Body of pancreas (tissue), 4 donors: ENCODE measurements around the gene HLA-DRB5. TPM values are rescaled to one million over a fixed set of nuclear protein-coding genes. Genes with fewer than 3 reads are reported as not detected.
"Not testable (repeated sequence)": the region's sequence is repeated elsewhere in the genome, so short reads cannot be mapped to it uniquely, and the experiment has no call there.

Experiments used
- ATAC-seq: fragments of 150-250 bp; one replicate; pipeline ENCODE4 v1.9.1; 2016
- DNase-seq, 4 donors: peaks; one replicate each; pipeline ENCODE4 v3.0.0-alpha.2; 2019
- H3K27ac ChIP-seq, 4 donors: fragments of 200-600 bp; sonication (generic); 1 replicate in 3 of 4; 2 replicates in 1 of 4; pipeline versions ENCODE4 v1.5.1 to v1.6.1; 2016 to 2019; ENCODE audit warnings: mild to moderate bottlenecking in 1 of 4, mixed read lengths in 1 of 4, moderate library complexity in 1 of 4
- H3K27me3 ChIP-seq, 2 donors: fragments of 200-600 bp; sonication (generic); one replicate each; pipeline ENCODE4 v1.6.0; 2016; ENCODE audit warnings: mild to moderate bottlenecking in 1 of 2
- H3K36me3 ChIP-seq, 2 donors: fragments of 200-600 bp; sonication (generic); replicated peaks in 1 of 2; 2 replicates each; pipeline ENCODE4 v1.5.1; 2016; ENCODE audit warnings: low read depth in 2 of 2; ENCODE audit not compliant: insufficient read depth in 1 of 2
- H3K4me1 ChIP-seq: fragments of 200-600 bp; sonication (generic); one replicate; pipeline ENCODE4 v1.6.0; 2016
- H3K4me3 ChIP-seq, 2 donors: fragments of 200-600 bp; sonication (generic); 1 replicate in 1 of 2; 2 replicates in 1 of 2; pipeline ENCODE4 v1.5.1; 2016 to 2019
- H3K9me3 ChIP-seq, 3 donors: fragments of 200-600 bp; sonication (generic); 1 replicate in 2 of 3; 2 replicates in 1 of 3; pipeline ENCODE4 v1.5.1; 2016
- POLR2A ChIP-seq, 3 donors: fragments of 450-650 bp; IDR thresholded peaks; one replicate each; pipeline ENCODE4 v1.6.1; 2016; ENCODE audit warnings: antibody characterized with exemption in 3 of 3, mild to moderate bottlenecking in 2 of 3
- WGBS, 2 donors: methylation state at CpG; one replicate each; pipeline ENCODE4 v1.1.5; 2017; 5-methylcytosine and 5-hydroxymethylcytosine counted together
- intact Hi-C: fragments of 100-400 bp; cut with DNase I; formaldehyde crosslinking; loops from one replicate; pipeline ENCODE4 v1.15.1; 2023
- total RNA-seq, 2 donors: library from RNA; depleted of rRNA; stranded (reverse); fragments of >200 nt; gene quantifications; one replicate each; pipeline ENCODE4 v1.1.0, GENCODE V29; 2016
- TF ChIP-seq, protein P1 (sequence below), 7 experiments: fragments of 450-650 bp in 4 of 7; fragments of 200-600 bp in 3 of 7; sonication (generic) in 3 of 7; IDR thresholded peaks; one replicate each; pipeline ENCODE4 v1.5.1; 2016 to 2019; ENCODE audit warnings: antibody characterized with exemption in 7 of 7

Gene HLA-DRB5
- 10 to 100 TPM in 1 of 2 donors, 1 to 10 TPM in 1; 1.3 to 19.8 TPM for total RNA-seq

DNA sequence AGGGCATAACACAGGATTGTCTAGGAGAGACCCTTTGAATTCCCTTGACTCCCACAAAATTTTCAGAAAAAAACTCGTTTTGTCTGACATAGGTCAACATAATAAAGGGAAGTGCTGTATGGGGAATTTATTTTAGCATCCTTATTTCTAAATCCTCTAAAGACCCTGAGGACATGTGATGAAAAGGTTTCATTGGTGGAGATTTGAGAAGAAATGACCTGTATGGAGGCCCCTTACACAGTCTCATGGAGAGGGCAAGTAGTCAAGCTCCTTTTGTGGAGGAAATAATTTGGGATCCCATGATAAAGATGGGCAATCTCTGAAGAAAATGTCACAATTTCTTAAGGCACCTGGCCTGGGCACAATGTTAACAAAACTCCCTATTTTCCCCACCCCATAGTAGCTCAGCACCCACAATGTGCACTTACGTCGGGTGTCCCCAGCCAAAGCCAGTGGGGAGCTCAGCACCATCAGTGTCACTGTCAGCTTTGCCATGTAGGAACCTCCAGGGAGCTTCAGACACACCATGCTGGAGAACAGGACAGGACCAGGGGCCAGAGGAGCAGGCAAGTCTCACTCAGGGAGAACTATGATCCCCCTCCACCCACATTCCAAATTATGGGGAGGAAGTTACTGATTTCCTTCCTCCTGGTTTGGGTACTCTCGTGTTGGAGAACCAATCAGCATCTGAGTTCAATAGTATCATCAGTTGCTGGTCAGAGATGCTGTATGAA is at the start of gene HLA-DRB5:
Gene HLA-DRB5, minus strand, starts transcription at position 591 of the 734 bp plus-strand sequence. Its CDS starts 63 bp downstream, at position 528.
- no peak within 1 kb of the TSS for H3K4me3 ChIP-seq
- intact Hi-C loops: no loop called here
- ATAC-seq: no peak

DNA sequence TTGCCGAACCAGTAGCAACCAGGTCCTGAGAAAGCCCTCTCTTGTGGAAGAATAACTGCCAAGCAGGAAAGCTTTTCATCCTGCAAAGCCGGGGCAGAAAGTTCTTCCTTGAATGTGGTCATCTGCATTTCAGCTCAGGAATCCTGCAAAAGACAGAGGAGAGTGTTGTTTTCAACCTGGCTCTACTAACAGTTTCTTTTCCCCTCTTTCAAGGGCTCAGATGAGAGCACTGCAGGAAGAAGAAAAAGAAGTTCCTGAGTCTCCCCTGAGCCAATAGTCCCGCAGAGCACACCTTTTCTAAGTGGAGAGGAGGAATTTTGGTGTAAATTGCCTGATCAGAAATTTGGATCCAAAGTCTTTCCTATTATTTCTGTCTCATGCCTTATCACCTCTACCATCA is 48.9 kb upstream of the HLA-DRB5 start:
- H3K9me3 ChIP-seq: no peaks in the 10 kb centered on the region
- DNase-seq (no peak), ATAC-seq (no peak)
- WGBS, 2 donors: 0% methylated on average over 3 of the region's 3 CpGs
- no peak overlapping the region for H3K4me3 ChIP-seq
- intact Hi-C loops: no loop called here
- H3K36me3 ChIP-seq: no peaks in the 10 kb centered on the region
- no peak overlapping the region for H3K27ac ChIP-seq
- no peaks in the 10 kb centered on the region for H3K4me1 ChIP-seq
- TF ChIP-seq, protein P1, sequence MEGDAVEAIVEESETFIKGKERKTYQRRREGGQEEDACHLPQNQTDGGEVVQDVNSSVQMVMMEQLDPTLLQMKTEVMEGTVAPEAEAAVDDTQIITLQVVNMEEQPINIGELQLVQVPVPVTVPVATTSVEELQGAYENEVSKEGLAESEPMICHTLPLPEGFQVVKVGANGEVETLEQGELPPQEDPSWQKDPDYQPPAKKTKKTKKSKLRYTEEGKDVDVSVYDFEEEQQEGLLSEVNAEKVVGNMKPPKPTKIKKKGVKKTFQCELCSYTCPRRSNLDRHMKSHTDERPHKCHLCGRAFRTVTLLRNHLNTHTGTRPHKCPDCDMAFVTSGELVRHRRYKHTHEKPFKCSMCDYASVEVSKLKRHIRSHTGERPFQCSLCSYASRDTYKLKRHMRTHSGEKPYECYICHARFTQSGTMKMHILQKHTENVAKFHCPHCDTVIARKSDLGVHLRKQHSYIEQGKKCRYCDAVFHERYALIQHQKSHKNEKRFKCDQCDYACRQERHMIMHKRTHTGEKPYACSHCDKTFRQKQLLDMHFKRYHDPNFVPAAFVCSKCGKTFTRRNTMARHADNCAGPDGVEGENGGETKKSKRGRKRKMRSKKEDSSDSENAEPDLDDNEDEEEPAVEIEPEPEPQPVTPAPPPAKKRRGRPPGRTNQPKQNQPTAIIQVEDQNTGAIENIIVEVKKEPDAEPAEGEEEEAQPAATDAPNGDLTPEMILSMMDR (IDR thresholded peaks at IDR 0.05): no peak
- TF ChIP-seq POLR2A (IDR thresholded peaks at IDR 0.05): no peak
- no peaks in the 10 kb centered on the region for H3K27me3 ChIP-seq

More for the DNA sequence above, at the start of gene HLA-DRB5:
- Histone ChIP-seq H3K4me1 (no peaks in the 10 kb centered on the region), H3K27me3 (no peaks in the 10 kb centered on the region), H3K36me3 (no peaks in the 10 kb centered on the region), H3K9me3 (no peaks in the 10 kb centered on the region), H3K27ac (no peak within 1 kb of the TSS)
- 0 to 13% methylated on average over 1 to 3 of the region's 4 CpGs for WGBS, 2 donors
- TF ChIP-seq, protein P1 (IDR thresholded peaks at IDR 0.05): no peak
- TF ChIP-seq POLR2A (IDR thresholded peaks at IDR 0.05): no peak
- peak in 3 of 4 donors; percentile 8 to 49 (median 12) for DNase-seq

DNA sequence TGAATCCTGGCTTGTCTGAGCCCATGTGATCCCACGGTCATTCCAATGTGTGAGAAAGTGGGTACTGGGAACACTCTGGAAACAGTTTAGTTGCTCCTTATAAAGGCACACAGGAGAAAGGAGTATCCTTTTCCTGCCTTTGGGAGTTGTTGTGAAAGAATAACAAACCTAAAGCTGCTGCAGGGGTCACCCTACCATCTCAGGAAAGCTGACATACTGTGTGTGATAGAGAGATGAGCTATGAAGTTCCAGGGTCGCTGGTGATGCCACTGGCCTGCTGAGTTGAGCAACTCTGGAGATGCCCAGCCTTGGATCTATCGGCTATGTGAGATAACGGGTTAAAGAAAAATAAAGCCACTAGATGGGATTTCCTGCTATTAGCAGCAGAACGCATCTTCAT is 47.4 kb upstream of the HLA-DRB5 start:
- DNase-seq, H3K36me3 ChIP-seq, intact Hi-C loops, ATAC-seq, H3K27me3 ChIP-seq, H3K27ac ChIP-seq, H3K9me3 ChIP-seq, H3K4me3 ChIP-seq, H3K4me1 ChIP-seq: not testable (repeated sequence)
- WGBS, 2 donors: 11 to 15% methylated on average over 5 of the region's 5 CpGs

DNA sequence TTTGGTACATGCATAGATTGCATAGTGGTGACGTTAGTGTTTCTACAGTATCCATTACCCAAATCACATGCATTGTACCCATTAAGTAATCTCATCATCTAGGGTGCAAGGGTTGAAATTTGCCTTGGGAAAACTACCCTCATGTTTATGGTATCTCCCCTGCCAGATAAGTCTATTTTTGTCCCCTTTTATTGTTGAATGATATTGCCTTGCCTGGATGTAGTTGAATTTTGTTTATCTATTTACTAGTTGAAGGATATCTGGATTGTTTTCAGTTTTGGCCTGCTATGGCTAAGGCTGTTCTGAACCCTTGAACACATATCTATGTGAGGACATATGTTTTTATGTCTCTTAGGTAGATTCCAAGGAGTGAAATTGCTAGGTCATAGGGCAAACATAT is 46.2 kb upstream of the HLA-DRB5 start:
- no peak for DNase-seq
- H3K4me1 ChIP-seq: no peaks in the 10 kb centered on the region
- H3K27me3 ChIP-seq: no peaks in the 10 kb centered on the region
- intact Hi-C loops: no loop called here
- no peaks in the 10 kb centered on the region for H3K36me3 ChIP-seq
- H3K27ac ChIP-seq: no peak overlapping the region
- no peak for ATAC-seq
- WGBS, 2 donors: 69 to 83% methylated on average over 1 of the region's 1 CpG
- TF ChIP-seq, protein P1 (IDR thresholded peaks at IDR 0.05): no peak
- no peak for TF ChIP-seq POLR2A (IDR thresholded peaks at IDR 0.05)
- no peaks in the 10 kb centered on the region for H3K9me3 ChIP-seq
- no peak overlapping the region for H3K4me3 ChIP-seq

DNA sequence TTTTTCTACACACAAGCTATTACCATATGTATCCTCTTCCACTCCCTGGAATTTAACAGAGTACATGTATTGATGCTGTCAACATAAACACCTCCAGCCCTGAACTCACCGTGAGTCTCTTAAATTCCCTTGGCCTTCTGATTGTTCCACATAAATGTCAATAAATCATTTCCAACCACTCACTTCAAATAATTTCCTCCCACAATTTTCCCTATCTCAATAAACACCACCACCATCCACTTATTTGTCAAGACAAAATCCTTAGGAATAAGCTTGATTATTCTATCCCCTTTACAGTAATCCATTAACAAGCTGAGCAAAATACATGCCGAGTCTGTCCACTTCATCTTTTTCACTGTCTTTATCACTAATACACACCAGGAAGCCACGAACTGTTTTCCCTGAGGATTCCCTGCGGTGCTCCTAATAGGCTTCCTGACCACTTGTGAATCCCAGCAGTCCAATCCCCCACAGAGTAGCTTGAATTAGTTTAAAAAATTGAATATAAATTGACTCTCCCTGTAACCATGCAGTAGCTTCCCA is 40.3 kb upstream of the HLA-DRB5 start:
- Histone ChIP-seq H3K27me3 (no peaks in the 10 kb centered on the region), H3K4me1 (no peaks in the 10 kb centered on the region), H3K36me3 (no peaks in the 10 kb centered on the region), H3K4me3 (no peak overlapping the region), H3K9me3 (no peaks in the 10 kb centered on the region), H3K27ac (no peak overlapping the region)
- DNase-seq (no peak), ATAC-seq (no peak)
- WGBS, 2 donors: 19 to 26% methylated on average over 3 to 4 of the region's 4 CpGs
- TF ChIP-seq POLR2A (IDR thresholded peaks at IDR 0.05): no peak
- TF ChIP-seq, protein P1 (IDR thresholded peaks at IDR 0.05): no peak
- intact Hi-C loops: no loop called here
